ENCODE measurements around the gene SNX13.
"Not testable (repeated sequence)": the region's sequence is repeated elsewhere in the genome, so short reads cannot be mapped to it uniquely, and the experiment has no call there.

SNX13 gene

DNA sequence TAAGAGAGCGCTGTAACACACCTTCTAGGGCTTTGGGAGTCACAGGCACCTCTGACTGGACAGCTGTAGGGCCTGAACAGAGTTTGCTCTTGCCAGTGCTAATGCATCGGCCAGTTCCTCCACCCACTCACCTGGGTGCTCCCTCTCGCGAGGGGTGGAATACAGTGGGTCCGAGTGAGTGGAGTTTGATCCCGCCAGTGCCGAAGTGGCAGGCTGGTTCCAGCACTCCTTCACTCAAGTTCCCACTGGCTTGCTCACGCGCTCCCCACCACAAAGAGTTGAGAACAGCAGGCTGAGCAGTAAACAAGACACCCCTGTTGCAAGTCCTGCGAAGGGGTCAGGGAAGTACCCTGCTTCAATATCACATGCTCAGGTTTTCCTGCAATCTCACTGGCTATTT, 91.8 kb downstream of the SNX13 start:
- DNase-seq (ENCODE audit: low read depth) = no peak

DNA sequence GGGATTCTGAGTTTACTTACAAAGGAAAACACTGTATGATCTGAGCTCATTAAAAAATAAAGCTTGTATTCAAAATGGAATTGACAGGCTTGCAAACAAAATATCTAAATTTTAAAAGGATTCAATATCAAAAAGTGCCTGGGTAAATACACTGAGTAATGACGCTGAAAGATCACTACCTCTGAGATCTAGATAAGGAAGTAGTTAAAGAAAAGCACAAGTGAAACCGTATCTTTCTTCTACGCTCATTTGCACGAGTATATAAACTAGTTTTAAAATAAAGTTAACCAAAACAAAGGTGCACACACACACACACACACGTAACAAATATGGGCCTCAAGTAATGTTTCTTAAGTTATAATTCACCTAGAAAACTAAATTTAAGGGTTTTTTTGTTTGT, 93.4 kb downstream of the SNX13 start:
- no peak for DNase-seq (ENCODE audit: low read depth)

DNA sequence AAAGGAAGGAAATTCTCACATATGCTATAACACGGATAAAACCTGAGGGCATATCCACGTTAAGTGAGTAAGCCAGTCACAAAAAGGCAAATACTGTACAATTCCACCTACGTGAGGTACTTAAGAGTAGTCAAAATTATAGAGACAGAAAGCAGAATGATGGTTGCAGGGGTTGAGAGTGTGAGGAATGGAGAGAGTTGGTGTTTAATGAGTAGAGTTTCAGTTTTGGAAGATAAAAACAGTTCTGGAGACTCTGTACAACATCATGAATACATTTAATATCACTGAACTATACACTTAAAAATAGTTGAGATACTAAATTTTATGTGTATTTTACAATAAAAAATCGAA, 95.1 kb downstream of the SNX13 start:
- no peak for DNase-seq (ENCODE audit: low read depth)

DNA sequence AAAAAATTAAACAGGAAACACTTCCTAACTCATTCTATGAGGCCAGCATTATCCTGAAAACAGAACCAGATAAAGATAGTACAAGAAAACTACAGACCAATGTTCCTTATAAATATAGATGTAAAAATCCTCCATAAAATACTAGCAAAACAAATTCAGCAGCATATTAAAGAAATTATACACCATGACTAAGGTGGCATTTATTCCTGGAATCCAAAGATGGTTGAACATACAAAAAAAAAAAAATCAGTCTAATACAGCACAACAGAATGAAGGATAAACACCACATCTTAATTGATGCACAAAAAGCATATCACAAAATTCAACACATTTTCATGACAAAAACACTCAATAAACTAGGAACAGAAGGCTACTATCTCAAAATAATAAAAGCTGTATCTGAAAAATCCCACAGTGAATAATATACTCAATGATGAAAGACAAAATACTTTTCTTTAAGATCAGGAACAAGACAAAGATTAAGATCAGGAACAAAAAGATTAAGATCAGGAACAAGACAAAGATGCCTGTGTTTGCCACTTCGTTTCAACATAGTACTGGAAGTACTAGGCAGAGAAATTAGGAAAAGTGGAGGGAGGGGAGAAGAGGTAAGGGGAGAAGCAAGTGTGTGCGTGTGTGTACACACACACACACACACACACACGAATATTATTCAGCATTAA, 95.6 kb downstream of the SNX13 start:
- no peak for DNase-seq (ENCODE audit: low read depth)

DNA sequence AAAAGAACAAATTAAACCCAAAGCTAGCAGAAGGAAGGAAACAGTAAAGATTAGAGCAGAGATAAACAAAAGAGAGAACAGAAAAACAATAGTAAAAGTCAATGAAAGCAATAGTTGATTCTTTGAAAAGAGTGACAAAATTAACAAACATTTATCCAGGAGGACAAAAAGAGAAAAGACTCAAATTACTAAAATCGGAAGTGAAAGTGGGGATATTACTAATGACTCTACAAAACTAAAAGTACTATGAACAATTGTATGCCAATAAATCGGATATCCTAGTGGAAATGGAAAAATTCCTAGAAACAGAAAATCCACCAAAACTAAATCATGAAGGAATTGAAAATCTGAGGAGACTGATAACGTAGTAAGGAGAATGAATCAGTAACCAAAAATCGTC, 96.3 kb downstream of the SNX13 start:
- no peak for DNase-seq (ENCODE audit: low read depth)

DNA sequence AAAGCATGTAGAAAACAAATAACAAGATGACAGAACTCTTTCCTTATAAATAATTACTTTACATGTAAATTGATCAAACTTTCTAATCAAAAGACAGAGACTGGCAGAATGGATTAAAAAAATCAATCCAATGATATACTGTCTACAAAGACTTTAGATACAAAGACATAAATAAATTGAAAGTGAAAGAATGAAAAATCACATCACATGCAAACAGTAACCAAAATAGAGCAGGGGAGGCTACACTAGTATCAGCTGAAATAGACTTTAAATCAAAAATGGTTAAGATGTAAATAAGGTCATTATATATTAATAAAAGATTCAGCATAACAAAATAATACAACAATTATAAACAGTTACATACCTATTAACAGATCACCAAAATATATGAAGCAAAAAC, 97.3 kb downstream of the SNX13 start:
- no peak for DNase-seq (ENCODE audit: low read depth)

DNA sequence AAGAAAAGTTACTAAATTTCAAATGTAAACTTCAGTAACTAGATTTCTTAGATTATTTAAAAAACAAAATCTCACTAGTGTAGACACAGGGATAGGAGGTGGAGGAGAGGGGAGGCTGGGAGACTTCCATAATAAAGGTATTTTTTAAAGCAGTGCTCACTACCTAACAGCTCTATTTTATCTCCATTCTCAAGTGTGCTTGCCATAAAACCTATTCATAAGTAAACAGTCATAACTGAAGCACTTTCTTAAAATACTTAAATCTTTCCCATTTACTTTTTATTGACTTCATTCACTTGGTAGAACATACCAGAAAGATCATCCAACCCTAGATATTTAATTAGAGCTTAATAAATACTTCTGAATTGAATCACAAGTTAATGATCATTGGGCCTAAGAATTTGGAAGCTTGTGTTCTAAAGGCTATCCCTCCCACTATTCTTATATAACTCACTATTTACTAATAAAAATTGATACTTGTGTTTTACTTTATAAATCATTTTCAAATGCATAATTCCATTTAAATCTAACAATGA, 107.4 kb downstream of the SNX13 start:
- no peak for DNase-seq (ENCODE audit: low read depth)

DNA sequence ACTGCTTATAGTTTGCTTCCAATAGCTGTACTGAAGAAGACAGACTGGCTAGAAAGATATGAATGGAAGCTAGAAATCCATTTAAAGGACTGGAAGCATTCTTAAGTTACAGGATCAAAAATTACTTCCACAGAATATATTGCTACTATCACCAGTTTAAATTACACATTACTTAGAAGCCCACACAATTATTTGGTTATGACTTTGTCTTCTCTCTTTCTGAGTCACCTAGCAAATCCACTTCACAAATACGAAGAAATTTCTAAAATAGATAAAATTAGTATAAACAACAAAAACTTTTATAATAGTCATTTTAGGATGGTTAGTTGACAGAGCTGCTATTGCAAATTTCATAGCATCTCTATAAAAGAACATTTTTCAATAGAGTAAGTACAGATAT, 108.1 kb downstream of the SNX13 start:
- no peak for DNase-seq (ENCODE audit: low read depth)

DNA sequence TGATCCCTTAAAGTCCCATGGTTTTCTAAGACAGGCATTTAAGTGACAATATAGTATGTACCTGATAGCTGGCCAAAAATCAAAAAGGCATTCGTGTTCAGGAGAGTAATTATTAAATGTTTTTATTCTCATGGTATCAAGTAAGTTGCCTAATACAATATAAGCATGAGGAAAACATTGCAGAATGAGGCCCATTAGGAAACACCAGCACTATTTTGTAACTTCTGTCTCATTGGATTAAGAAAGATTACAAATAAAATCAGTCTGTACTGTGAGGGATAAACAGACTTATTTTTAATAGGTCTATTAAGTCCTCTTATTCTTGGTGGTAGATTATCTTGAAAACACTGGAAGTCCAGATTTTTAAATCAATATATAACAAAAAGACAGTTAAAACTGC, 110.1 kb downstream of the SNX13 start:
- no peak for DNase-seq (ENCODE audit: low read depth)

DNA sequence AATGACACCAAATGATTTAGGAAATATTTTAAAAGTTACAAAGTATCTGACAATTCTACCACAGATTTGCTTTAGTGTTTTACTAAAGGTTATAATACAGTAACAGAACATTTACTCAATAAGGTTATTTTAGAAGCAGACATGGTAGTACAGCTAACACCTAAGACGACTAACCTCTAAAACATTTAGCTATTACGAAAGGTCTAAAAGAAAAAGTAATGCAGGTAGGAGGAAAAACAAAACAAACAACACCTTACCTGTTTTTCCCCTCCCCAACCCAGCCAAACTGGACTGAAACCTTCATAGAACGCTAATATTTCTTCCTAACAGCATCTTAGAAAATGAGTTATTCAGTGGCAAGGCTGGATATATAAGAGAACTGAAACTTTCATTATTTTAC, 111.3 kb downstream of the SNX13 start:
- DNase-seq (ENCODE audit: low read depth) = no peak

DNA sequence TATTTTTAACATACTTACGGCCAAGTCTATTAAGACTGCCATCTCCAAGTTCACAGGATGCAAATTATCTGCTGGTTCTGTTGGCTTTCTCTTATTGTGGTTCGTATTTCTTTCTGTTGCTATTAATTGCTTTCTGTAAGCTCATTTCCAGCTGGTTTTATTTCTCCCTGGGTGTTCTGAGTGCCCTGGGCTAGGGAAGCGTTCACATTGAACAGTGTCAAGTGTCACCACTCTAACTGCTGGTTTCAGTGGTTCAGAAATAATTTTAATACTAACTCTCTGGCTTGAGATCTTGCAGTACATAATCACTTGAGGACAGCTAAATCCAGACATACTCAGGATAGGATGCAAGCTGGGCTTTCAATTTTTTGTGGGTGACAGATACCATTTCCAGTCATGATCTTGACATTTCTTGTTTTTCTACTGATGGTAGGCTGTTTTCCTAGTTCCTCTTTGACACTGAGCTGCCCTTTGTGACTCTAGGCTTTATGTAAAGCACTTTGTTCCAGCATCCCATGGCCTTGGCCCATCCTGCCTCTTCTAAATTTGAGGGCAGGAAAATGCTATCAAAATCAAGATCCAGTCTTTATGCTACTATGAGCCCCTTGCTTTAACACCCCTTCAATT, 117.6 kb downstream of the SNX13 start:
- DNase-seq (ENCODE audit: low read depth) = no peak

DNA sequence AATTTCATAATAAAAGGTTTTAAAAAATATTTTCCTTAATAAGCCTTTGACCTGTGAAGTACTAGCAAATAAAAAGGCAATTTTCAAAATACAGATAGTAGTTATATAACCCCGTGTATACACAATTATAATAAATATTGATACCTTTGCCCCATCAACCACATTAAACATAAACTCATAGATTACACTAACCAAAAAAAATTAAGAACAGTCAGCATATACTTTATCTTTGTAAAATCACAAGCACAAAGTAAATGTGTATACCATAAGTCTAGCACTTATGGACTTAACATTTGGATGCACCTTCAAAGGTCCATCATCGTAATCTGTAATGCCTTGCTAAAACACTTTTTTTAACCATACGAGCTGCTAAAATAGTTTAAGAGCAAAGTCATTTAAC, 123.4 kb downstream of the SNX13 start:
- DNase-seq (ENCODE audit: low read depth) = no peak

DNA sequence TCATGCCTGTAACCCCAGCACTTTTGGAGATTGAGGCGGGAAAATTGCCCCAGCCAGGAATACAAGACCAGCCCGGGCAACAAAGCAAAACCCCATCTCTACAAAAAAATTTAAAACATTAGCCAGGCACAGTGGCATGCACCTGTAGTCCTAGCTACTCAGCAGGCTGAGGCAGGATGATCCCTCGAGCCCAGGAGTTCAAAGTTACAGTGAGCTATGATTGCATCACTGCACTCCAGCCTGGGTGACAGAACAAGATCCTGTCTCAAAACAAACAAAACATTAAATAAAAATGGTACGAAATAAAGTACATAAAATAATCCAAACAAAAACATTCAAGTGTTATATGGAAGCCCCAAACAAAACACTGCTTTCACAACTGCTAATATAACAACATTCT, 125.0 kb downstream of the SNX13 start:
- DNase-seq (ENCODE audit: low read depth) = no peak

DNA sequence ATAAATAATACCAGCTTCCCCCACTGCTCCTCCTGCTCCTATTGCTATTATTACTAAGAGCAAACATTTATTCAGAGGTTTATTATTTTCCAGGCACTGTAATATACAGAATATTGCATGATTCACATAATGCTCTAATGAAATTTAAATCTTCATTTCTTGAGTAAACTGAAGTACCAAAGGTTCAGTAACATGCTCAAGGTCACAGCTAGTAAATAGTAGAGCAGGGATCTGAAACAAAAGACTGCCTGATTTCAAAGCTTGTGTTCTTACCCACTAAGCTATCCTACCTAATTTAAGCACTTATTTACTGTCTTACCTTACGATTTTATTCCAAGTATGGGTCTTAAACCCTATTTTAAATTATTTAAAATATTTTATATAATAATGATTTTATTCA, 126.2 kb downstream of the SNX13 start:
- DNase-seq (ENCODE audit: low read depth) = no peak

DNA sequence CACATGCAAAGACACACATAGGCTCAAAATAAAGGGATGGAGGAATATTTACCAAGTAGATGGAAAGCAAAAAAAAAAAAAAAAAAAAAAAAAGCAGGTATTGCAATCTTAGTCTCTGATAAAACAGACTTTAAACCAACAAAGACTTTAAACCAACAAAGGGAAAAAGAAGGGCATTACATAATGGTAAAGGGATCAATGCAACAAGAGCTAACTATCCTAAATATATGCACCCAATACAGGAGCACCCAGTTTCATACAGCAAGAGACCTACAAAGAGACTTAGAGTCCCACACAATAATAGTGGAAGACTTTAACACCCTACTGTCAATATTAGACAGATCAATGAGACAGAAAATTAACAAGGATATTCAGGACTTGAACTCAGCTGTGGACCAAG, 131.1 kb downstream of the SNX13 start:
- not testable (repeated sequence) for DNase-seq (ENCODE audit: low read depth)

DNA sequence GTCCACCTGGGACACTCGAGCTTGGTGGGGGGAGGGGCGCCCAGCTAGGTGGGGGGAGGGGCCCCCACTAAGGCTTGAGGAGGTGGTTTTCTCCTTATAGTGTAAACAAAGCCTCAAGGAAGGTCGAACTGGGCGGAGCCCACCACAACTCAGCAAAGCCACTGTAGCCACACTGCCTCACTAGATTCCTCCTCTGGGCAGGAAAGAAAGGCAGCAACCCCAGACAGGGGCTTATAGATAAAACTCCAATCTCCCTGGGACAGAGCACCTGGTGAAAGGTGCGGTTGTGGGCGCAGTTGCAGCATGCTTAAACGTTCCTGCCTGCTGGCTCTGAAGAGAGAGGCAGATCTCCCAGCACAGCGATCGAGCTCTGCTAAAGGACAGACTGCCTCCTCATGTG, 133.1 kb downstream of the SNX13 start:
- DNase-seq (ENCODE audit: low read depth) = no peak

DNA sequence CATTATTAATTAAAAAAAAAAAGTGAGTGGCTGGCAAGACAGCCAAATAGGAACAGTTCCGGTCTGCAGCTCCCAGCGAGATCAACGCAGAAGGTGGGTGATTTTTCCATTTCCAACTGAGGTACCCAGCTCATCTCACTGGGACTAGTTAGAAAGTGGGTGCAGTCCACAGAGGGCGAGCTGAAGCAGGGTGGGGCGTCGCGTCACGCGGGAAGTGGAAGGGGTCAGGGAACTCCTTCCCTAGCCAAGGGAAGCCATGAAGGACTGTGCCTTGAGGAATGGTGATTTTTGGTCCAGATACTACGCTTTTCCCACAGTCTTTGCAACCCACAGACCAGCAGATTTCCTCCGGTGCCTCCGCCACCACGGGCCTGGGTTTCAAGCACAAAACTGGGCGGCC, 133.7 kb downstream of the SNX13 start:
- DNase-seq (ENCODE audit: low read depth) = no peak

DNA sequence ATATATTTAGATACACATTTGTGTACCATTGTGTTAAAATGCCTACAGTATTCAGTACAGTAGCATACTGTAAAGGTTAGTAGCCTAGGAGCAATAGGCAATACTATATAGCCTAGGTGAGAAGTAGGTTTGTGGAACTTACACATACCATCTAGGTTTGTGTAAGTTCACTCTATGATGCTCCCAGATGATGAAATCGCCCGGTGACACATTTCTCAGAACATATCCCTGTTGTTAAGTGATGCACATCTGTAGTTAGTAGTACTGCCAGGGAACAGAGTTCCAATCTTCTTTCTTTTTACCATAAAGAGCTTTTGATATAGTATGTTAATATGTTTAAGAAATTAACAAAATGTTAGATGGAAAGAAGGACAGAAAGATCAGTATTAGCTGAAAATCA, 138.2 kb downstream of the SNX13 start:
- no peak for DNase-seq (ENCODE audit: low read depth)

DNA sequence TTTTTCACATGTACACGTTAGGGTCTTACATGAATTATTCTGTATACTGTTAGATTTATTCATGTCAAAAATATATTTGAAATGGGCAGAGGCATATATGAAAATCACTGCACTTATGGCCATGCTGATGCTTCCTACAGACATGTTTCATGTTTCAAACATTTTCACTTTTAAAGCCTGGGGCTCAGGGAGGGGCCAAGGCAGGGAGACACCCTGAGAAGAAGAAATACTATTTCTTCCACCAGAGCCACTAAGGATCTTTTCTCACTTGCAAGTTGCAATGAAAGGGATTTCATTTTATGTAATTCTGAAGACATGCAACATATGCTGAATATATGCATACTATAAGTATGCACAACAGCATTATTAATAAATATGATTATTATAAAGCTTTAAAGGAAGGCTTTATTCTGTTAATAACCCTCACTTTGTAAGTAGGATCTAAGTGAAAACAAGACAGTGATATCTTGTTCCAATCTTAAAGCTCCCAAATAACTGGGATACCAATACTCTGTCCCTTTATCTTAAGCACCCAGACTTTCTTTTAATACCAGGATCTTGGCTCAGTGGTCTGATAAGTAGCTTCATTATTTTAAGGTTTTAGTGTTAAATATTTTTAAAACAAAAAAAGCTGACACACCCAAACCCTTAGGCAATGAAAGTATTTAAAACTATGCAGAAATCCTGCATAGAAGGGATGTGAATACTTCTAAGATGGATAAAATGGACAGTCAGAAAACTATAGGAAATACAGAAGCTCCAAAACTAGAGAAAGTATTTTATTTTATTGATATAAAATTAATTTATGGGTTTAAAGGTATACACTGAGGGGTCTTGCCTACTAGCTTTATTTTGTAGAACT, 148.0 kb downstream of the SNX13 start:
- DNase-seq (ENCODE audit: low read depth) = no peak

DNA sequence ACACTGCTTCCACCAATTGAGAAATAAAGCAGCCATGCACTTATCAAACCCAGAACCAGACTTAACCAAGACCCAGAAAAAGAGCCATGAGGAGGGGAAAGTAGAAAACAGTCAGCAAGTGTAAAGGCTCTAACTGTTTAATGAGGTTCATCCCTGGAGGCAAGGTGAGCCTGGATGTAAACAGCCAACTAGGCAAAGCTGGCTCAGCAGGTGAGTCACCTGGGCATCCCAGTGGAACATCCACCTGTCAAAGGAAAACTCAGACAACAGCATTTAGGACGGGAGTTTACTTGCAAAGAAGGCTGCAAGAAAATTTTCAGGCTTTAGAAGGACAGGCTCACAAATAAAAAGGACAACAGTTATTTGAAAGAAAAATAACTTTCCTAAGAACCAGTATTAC, 153.0 kb downstream of the SNX13 start:
- DNase-seq (ENCODE audit: low read depth) = no peak

DNA sequence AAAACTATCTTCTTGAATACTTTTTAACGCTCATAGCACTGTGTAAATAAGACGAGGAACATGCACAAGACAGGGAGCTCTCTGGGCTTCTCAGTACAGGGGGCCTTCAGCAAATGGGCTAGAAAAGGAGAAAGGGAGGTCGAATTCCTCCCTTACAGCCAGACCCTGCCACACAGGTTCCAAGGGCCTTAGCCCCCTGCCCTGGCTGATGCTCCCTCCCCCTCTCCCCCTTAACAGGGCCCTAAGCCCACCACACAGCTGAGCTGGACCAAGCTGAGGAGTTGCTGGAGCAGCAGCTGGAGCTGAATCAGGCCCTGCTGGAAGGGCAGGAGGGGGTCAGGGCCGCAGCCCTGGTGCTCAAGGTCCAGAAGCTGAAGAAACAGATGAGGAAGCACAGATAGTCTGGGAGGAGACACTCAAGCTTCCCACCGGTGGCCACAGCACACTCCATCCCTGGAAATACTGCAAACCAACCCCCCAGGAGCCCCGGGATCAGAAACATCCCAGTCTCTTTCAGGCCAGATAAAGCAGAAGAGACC, 153.9 kb downstream of the SNX13 start:
- DNase-seq (ENCODE audit: low read depth) = no peak

DNA sequence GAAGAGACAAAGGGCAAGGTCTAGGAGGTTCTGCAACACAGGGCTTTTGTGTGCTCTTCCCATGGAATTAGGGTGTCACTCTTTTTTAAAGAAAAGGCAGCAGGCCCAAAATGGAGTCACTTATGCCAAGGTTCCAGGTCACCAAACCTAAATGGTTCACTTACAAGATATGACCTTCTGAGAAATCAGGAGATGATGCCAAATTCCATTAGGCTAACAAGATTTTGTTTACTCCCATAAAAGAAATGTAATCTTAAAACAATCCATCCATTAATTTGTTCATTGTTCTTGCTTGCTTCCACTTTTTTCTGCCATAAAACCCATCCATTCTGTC, 158.1 kb downstream of the SNX13 start:
- no peak for DNase-seq (ENCODE audit: low read depth)

All from activated gamma-delta T cell treated with anti-CD3 and anti-CD28 coated beads, Interleukin-2, amount 50 U/mL, for 16 hours (primary cell).